CD4-positive, CD25-positive, alpha-beta regulatory T cell (primary cell): ENCODE results near the gene LRRC74B. TPM values are rescaled to one million over a fixed set of nuclear protein-coding genes. Genes with fewer than 3 reads are reported as not detected.
"Not testable (repeated sequence)": the region's sequence is repeated elsewhere in the genome, so short reads cannot be mapped to it uniquely, and the experiment has no call there.

Source experiments
- ATAC-seq, 2 donors: fragments of 150-1000 bp; cut with Tn5 transposase; one replicate each; pipeline ENCODE4 v1.10.0; 2021; ENCODE audit warnings: low read depth in 2 of 2, moderate number of reproducible peaks in 2 of 2, moderate library complexity in 1 of 2
- DNase-seq, 3 donors: peaks; one replicate each; pipeline versions ENCODE4 v3.0.0 to v3.0.0-alpha.2; 2012 to 2022; ENCODE audit warnings: mixed read lengths in 1 of 3
- H3K27ac ChIP-seq: one replicate; pipeline ENCODE4 v1.7.0; 2013; ENCODE audit warnings: mild to moderate bottlenecking, low read length; ENCODE audit not compliant: insufficient read depth, poor library complexity, severe bottlenecking
- H3K27me3 ChIP-seq: one replicate; pipeline ENCODE4 v1.7.0; 2013; ENCODE audit warnings: low read length; ENCODE audit not compliant: control insufficient read depth, insufficient read depth
- H3K36me3 ChIP-seq: one replicate; pipeline ENCODE4 v1.7.0; 2013; ENCODE audit warnings: mild to moderate bottlenecking, low read length, moderate library complexity; ENCODE audit not compliant: control insufficient read depth, insufficient read depth
- H3K4me1 ChIP-seq: 2 replicates; pipeline ENCODE4 v1.7.0; 2013; ENCODE audit warnings: mild to moderate bottlenecking, low read length; ENCODE audit not compliant: insufficient read depth, control insufficient read depth, poor library complexity, severe bottlenecking
- H3K4me3 ChIP-seq: one replicate; pipeline ENCODE4 v1.7.0; 2013; ENCODE audit warnings: low read depth, mild to moderate bottlenecking, low read length, moderate library complexity
- H3K9me3 ChIP-seq, 2 experiments: 1 replicate in 1 of 2; 2 replicates in 1 of 2; pipeline ENCODE4 v1.7.0; 2013; ENCODE audit warnings: low read length in 2 of 2, mild to moderate bottlenecking in 1 of 2, moderate library complexity in 1 of 2; ENCODE audit not compliant: control insufficient read depth in 2 of 2
- H3K27ac Mint-ChIP-seq, 3 donors: one replicate each; pipeline ENCODE4 v1.8.0; 2020 to 2022; ENCODE audit warnings: mild to moderate bottlenecking in 3 of 3, mixed read lengths in 3 of 3, moderate library complexity in 2 of 3
- H3K27me3 Mint-ChIP-seq: one replicate; pipeline ENCODE4 v1.8.0; 2022; ENCODE audit warnings: mild to moderate bottlenecking, mixed read lengths
- H3K36me3 Mint-ChIP-seq: one replicate; pipeline ENCODE4 v1.8.0; 2020; ENCODE audit warnings: mixed read lengths
- H3K4me1 Mint-ChIP-seq, 4 donors: one replicate each; pipeline ENCODE4 v1.8.0; 2020 to 2022; ENCODE audit warnings: mixed read lengths in 4 of 4, mild to moderate bottlenecking in 1 of 4
- H3K4me3 Mint-ChIP-seq, 4 donors: one replicate each; pipeline ENCODE4 v1.8.0; 2020 to 2022; ENCODE audit warnings: mild to moderate bottlenecking in 4 of 4, mixed read lengths in 4 of 4, moderate library complexity in 3 of 4
- H3K9me3 Mint-ChIP-seq, 7 donors: one replicate each; pipeline ENCODE4 v1.8.0; 2020 to 2022; ENCODE audit warnings: mixed read lengths in 7 of 7, mild to moderate bottlenecking in 3 of 7, moderate library complexity in 2 of 7
- polyA plus RNA-seq, 4 donors: library from polyadenylated mRNA; unstranded; fragments of 300-500 nt; fragmentation: Illumina TruSeq; gene quantifications; one replicate each; pipeline ENCODE4 v1.2.3, GENCODE V29; 2021
- total RNA-seq: library from RNA; stranded (reverse); gene quantifications from one replicate; pipeline ENCODE4 v1.2.3, GENCODE V29; 2022

Gene LRRC74B
- total and polyA plus RNA-seq, 5 donors from 2014 or later, result 0.10 TPM; not detected in 4

DNA sequence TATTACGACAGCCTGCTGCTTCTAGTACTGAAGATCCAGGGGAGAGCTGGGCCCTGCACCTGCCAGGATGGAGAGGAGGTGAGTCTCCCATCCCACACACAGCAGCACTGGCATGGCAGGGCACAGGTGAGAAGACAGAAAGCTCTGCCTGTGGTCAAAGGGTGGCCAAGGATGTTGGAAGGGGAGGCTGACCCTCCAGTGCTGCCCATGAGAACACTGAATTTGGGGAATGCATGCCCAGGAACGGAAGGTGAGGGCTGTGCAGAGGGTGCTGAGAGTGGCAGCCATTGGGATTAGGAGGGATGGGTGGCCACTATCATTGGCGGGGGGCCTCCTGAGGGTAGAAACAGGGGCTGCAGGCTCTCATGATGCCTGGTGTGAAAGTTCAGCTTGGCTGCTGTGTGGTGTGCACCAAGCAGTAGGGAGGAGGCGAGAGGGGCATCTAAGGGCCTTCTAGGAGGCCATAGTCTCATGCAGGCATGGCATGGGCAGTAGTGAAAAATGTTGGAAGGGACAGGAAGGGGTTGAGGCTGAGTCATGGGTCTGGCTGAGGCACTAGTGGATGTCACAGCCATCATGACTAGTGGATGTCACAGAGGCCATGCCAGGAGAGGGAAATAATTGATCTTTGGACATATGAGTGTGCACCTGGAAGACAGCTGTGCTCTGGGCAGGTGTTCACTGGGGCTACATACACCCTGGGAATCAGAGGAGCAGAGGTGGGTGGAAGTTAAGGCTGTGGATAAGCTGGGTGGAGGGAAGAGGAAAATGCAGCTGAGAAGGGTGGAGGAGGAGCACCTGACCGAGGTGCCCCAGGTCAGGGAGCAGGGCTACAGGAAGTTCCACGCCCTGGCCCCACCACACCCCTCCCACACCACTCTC is 2.5 kb upstream of the LRRC74B start:
- H3K4me3 ChIP-seq, result no peak overlapping the region
- no peak overlapping the region for H3K27ac ChIP-seq
- peak overlapping the region in 2 of 3 donors; percentile 29 to 77 for H3K27ac Mint-ChIP-seq
- H3K9me3 Mint-ChIP-seq, result peaks cover 0 to 1% (median 0%) of the 10 kb centered on the region in 7 donors
- no peaks in the 10 kb centered on the region for H3K27me3 ChIP-seq
- no peaks in the 10 kb centered on the region for H3K36me3 Mint-ChIP-seq
- H3K4me3 Mint-ChIP-seq, result peak overlapping the region in 3 of 4 donors; percentile 15 to 67 (median 48)
- peaks cover 45% of the 10 kb centered on the region for H3K27me3 Mint-ChIP-seq
- H3K4me1 ChIP-seq, result peaks cover 9% of the 10 kb centered on the region
- H3K4me1 Mint-ChIP-seq, result peaks cover 0 to 25% (median 15%) of the 10 kb centered on the region in 4 donors
- no peak for DNase-seq
- no peaks in the 10 kb centered on the region for H3K36me3 ChIP-seq
- H3K9me3 ChIP-seq, result no peaks in the 10 kb centered on the region
- no peak for ATAC-seq

DNA sequence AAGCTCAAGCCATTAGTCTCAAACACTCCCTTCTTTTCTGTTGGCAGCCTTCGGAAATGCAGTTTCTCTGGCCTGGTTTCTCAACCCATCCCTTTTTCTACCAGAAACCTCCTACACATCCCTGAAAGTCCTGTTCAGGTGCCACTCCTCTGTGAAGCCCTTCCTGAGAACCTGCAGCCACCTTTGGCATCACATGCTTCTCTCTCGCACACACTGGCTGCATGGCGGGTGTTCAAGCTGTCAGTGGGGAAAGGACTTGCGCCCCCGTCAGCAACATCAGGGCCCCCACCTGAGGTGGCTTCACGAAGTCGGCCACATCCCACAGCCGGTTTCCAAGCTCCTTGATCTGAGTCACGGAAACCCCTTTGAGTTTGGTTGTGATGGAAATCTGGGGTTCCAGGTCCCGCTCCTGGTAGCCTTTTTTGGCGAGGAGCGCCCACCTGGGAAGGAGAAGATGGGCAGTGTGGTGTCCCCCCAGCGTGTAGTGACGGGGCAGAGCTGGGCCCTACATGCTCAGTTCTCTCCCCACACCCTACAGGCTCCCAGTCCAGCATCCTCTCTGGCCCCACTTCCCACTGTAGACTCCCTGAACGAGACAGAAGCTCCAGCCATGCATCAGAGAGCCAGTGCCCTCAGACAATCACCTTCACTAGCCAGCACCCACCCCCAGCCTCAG is 1.7 kb upstream of the LRRC74B start:
- Histone ChIP-seq H3K4me1 (peaks cover 9% of the 10 kb centered on the region), H3K27me3 (no peaks in the 10 kb centered on the region), H3K36me3 (no peaks in the 10 kb centered on the region), H3K27ac (no peak overlapping the region), H3K9me3 (no peaks in the 10 kb centered on the region), H3K4me3 (no peak overlapping the region)
- H3K4me3 Mint-ChIP-seq, result peak overlapping the region in 1 of 4 donors; percentile 67
- H3K27me3 Mint-ChIP-seq, result peaks cover 45% of the 10 kb centered on the region
- peaks cover 0 to 1% (median 0%) of the 10 kb centered on the region in 7 donors for H3K9me3 Mint-ChIP-seq
- no peak for DNase-seq
- H3K27ac Mint-ChIP-seq, result peak overlapping the region in 1 of 3 donors; percentile 77
- ATAC-seq, result no peak
- H3K36me3 Mint-ChIP-seq, result no peaks in the 10 kb centered on the region
- peaks cover 0 to 25% (median 15%) of the 10 kb centered on the region in 4 donors for H3K4me1 Mint-ChIP-seq

- Histone ChIP-seq H3K4me3 (no peak overlapping the region), H3K9me3 (no peaks in the 10 kb centered on the region), H3K36me3 (no peaks in the 10 kb centered on the region), H3K4me1 (peaks cover 9% of the 10 kb centered on the region), H3K27ac (no peak overlapping the region), H3K27me3 (no peaks in the 10 kb centered on the region)
- no peak for ATAC-seq
- peak overlapping the region in 2 of 4 donors; percentile 52 to 62 for H3K4me3 Mint-ChIP-seq
- peaks cover 0 to 25% (median 15%) of the 10 kb centered on the region in 4 donors for H3K4me1 Mint-ChIP-seq
- DNase-seq, result no peak
- no peaks in the 10 kb centered on the region for H3K36me3 Mint-ChIP-seq
- peak overlapping the region in 2 of 3 donors; percentile 38 to 42 for H3K27ac Mint-ChIP-seq
- peaks cover 0 to 1% (median 0%) of the 10 kb centered on the region in 7 donors for H3K9me3 Mint-ChIP-seq
- peaks cover 42% of the 10 kb centered on the region for H3K27me3 Mint-ChIP-seq
Observed at GRCh38 chr22:21044931-21045584, 688 bp upstream of the LRRC74B start.

DNA sequence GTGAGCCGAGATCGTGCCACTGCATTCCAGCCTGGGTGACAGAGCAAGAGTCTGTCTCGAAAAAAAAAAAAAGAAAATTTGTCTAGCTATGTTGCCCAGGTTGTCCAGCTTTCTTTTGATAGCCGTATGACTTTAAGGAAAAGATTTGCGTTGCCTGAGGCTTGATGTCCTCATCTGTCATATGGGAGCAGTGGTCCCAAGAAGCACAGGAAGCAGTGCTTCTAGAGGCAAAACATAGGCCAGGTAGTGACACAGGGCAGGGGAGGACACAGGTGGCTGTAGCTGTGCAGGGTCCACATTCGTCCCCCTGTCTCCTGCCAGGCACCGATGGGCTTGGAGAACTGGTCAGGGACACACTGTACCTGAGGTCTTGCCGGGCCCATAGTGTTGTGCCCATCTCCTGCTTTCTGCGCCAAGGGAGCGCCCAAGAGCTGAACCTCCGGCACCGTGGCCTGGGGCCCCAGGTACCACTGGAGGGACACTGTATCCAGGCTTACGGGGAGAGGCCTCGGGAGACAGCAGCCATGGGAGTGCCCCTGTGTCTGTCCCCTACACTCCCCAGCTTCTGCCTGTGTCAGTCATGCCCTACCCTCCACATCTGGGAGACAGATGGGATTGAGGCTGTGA is 1.4 kb downstream of the LRRC74B start:
- DNase-seq, result no peak

DNA sequence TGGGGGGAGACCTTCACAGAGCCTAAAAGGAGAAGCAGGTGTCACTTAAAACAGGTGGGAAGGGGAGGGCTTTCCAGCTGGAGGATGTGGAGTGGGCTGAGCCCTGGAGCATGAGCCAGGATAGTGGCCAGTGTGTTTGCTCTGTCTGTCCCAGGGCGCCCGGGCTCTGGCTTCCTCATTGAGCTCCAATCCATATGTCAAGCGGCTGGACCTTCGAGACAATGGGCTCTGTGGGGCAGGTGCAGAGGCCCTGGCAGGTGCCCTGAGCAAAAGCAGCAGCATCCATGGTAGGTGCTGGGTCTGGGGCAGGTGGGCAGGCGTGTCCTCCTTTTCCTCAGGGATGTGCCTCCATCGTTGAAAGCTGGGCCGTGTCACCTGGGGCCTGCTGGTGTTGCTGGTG is 2.0 kb downstream of the LRRC74B start:
- no peaks in the 10 kb centered on the region for H3K9me3 ChIP-seq
- no peak overlapping the region for H3K4me3 ChIP-seq
- no peaks in the 10 kb centered on the region for H3K36me3 Mint-ChIP-seq
- no peak overlapping the region for H3K27ac ChIP-seq
- H3K4me3 Mint-ChIP-seq, result no peak overlapping the region
- H3K27me3 Mint-ChIP-seq, result peaks cover 30% of the 10 kb centered on the region
- H3K36me3 ChIP-seq, result no peaks in the 10 kb centered on the region
- ATAC-seq, result no peak
- peaks cover 0 to 1% (median 0%) of the 10 kb centered on the region in 7 donors for H3K9me3 Mint-ChIP-seq
- H3K4me1 ChIP-seq, result peaks cover 9% of the 10 kb centered on the region
- H3K27ac Mint-ChIP-seq, result no peak overlapping the region
- no peak for DNase-seq
- H3K4me1 Mint-ChIP-seq, result peaks cover 0 to 28% (median 15%) of the 10 kb centered on the region in 4 donors
- no peaks in the 10 kb centered on the region for H3K27me3 ChIP-seq

More for the DNA sequence above, 1.4 kb downstream of the LRRC74B start:
- Histone ChIP-seq H3K4me1 (peaks cover 9% of the 10 kb centered on the region), H3K4me3 (no peak overlapping the region), H3K27ac (no peak overlapping the region), H3K36me3 (no peaks in the 10 kb centered on the region), H3K27me3 (no peaks in the 10 kb centered on the region), H3K9me3 (no peaks in the 10 kb centered on the region)
- H3K27me3 Mint-ChIP-seq, result peaks cover 35% of the 10 kb centered on the region
- no peak overlapping the region for H3K4me3 Mint-ChIP-seq
- no peaks in the 10 kb centered on the region for H3K36me3 Mint-ChIP-seq
- no peak for ATAC-seq
- peaks cover 0 to 28% (median 15%) of the 10 kb centered on the region in 4 donors for H3K4me1 Mint-ChIP-seq
- H3K9me3 Mint-ChIP-seq, result peaks cover 0 to 1% (median 0%) of the 10 kb centered on the region in 7 donors
- H3K27ac Mint-ChIP-seq, result no peak overlapping the region

- H3K4me3 ChIP-seq, H3K4me3 Mint-ChIP-seq, ATAC-seq, H3K27ac Mint-ChIP-seq, H3K36me3 ChIP-seq, H3K27ac ChIP-seq, H3K36me3 Mint-ChIP-seq, DNase-seq, H3K27me3 ChIP-seq, H3K9me3 Mint-ChIP-seq, H3K9me3 ChIP-seq, H3K4me1 ChIP-seq: not testable (repeated sequence)
- peaks cover 22% of the 10 kb centered on the region for H3K27me3 Mint-ChIP-seq
- H3K4me1 Mint-ChIP-seq, result peaks cover 0 to 25% (median 11%) of the 10 kb centered on the region in 4 donors
Observed at GRCh38 chr22:21048448-21048847, 2.7 kb downstream of the LRRC74B start.

- H3K27ac ChIP-seq, H3K4me1 ChIP-seq, H3K27ac Mint-ChIP-seq, H3K27me3 ChIP-seq, H3K36me3 ChIP-seq, DNase-seq, ATAC-seq, H3K4me3 ChIP-seq, H3K36me3 Mint-ChIP-seq, H3K9me3 ChIP-seq, H3K4me3 Mint-ChIP-seq, H3K9me3 Mint-ChIP-seq: not testable (repeated sequence)
- Mint-ChIP-seq H3K4me1 (peaks cover 0 to 22% (median 10%) of the 10 kb centered on the region in 4 donors), H3K27me3 (peaks cover 21% of the 10 kb centered on the region)
Observed at GRCh38 chr22:21048965-21049364, 3.2 kb downstream of the LRRC74B start.
